GM15510 (cell line): ENCODE data around the gene ZNF275.

Source experiments
- POLR2A ChIP-seq: IDR thresholded peaks from 3 replicates; pipeline ENCODE4 v1.6.1; 2011; ENCODE audit warnings: borderline replicate concordance; ENCODE audit not compliant: insufficient read length; ENCODE audit errors: extremely low read depth

The ZNF275 gene

GRCh38 chrX:153312842-153313241 lies 21.1 kb upstream of the ZNF275 start:
- no peak for TF ChIP-seq POLR2A

GRCh38 chrX:153317306-153317705 lies 16.6 kb upstream of the ZNF275 start:
- TF ChIP-seq POLR2A: no peak

GRCh38 chrX:153317996-153318722 lies 15.8 kb upstream of the ZNF275 start:
- TF ChIP-seq POLR2A: no peak

DNA sequence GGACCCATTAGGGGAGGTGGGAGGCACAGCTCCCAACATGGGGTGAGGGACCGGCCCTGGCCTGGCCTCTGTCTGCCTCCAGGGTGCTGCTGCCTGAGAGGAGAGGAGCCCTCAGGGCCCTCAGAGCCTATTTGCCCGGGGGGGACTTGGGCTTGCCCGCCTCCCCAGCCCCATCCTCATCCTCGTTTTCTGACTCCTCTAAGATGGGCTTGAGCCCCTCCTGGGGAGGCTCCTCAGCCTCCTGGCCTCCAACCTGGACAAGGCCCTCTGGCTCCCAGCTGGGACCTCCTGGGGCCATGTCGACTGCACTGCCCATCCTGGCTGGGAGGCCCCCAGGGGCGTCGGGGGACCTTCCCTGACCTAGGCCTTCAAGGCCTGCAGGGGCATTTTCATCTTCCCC lies 15.1 kb upstream of the ZNF275 start:
- TF ChIP-seq POLR2A: no peak

GRCh38 chrX:153319295-153320046 lies 14.5 kb upstream of the ZNF275 start:
- TF ChIP-seq POLR2A: no peak

DNA sequence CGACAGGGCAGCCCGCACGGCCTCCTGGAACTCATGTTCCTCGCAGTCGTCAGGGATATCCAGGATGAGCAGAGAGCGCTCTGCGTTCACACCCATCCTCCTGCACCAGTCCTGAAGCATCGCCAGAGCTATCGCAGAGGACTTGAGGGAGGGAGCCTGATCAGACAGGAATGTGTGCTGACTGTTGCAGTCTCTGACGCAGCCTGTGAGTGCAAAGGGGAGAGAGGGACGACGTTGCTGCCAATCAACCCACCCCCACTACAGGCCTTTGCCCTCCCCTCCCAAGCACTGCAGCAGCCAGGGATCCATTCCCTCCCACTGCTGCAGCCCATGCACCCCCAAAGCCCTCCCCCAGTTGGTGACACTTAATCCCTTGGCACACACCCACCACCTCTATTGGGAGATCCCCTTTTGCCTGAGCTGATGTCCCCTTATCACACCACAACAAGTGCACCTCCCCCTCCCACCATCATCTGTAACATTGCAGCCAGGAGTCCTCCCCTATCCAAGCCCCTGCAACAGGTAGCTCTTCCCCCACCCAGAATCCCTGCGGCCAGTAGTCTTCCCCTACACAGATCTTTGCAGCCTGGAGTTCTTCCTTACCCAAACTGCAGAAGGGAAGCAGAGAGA lies 13.3 kb upstream of the ZNF275 start:
- no peak for TF ChIP-seq POLR2A

GRCh38 chrX:153321381-153322124 lies 12.4 kb upstream of the ZNF275 start, which contains the start of gene PNMA6F:
PNMA6F (minus strand) TSS chrX:153321767; CDS start chrX:153320674, 1,093 bp downstream.
- no peak for TF ChIP-seq POLR2A

GRCh38 chrX:153327561-153327960 lies 6.4 kb upstream of the ZNF275 start:
- TF ChIP-seq POLR2A: no peak

GRCh38 chrX:153333266-153333665 lies 687 bp upstream of the ZNF275 start:
- TF ChIP-seq POLR2A: no peak

DNA sequence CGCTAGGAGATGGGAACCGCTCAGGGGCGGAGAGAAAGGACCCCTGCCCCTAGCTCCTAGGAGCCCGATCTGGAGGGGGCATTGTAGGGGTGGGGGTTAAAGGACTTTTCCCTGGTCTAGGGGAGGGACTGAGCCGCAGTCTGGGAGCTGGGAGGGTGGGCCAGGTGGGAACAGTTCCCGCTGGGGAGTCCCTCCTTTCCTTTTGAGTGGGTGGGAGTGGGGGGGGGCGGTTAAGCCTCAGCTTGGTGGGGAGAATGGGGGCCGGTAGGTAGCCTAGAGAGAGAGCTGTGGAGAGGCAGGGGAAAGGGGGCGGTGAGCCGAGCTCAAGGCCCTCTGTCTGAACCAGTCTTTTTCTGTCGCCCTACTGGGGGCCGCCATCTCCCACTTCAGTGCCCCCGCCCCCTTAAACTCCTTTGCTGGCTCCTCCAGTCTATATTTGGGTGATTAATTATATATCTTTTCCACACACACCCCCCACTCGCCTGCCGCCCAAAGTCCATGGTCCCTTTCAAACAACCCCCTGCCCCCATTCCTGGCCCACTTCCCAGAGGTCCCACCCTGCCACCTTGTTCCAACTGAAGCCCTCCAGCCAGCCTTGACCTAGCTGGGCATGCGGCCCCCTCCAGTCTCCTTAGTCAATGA lies 822 bp downstream of the ZNF275 start:
- no peak for TF ChIP-seq POLR2A

GRCh38 chrX:153336121-153336894 lies 2.4 kb downstream of the ZNF275 start:
- TF ChIP-seq POLR2A: no peak

DNA sequence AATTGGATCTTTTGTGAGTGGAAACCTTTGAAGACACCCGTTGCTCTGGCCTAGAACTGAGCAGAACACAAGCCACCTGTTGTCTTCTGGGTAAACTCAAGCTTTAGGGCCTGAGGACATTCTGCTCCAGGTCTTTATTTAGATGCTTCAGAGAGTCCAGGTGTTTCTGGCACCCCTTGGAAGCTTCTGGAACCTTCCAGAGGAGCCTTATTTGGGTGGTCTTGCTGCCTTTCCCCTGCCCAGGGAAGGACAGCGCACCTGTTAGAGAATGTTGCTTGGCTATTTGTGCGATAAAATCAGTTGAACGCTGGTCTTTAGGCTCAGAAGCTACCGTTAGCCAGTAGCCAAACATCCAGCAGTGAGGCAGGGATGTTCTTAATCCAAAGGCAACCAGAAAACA lies 3.0 kb downstream of the ZNF275 start:
- no peak for TF ChIP-seq POLR2A

DNA sequence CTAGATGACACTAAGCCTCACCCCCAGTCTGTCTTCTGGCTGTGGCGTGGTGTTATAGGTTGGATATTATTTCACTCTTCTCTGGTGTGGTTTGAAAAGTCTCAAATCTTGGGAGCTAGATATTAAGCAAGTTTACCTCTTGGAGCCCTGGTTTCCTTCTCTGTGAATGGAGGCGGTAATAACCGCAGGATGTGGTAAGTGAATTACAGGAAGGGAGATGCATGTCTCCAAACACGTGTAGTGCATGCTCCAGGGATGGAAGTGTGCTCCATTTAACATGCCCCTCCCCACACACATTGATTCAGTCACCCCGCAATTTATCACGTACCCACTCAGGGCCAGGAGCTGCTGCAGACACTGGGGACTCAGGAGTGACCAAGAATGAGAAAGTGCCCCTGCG lies 4.9 kb downstream of the ZNF275 start:
- no peak for TF ChIP-seq POLR2A

DNA sequence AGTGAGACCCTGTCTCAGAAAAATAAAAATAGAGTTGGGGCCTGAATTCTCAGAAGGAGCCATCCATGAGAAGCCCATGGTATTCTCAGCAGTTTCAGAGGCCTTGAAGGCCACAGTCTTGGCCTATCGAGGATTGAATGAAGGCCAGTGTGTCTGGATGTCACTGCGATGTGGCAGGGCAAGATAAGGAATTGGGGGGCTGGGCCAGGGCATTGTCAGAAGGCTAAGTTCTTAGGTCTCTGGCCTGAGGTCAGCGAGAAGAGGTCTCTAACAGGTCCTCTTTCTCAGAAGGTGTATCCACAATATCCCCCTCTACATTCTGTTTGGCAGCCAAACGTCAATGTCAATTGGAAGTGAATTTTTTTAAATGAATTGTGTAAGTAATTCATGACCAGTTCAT lies 5.7 kb downstream of the ZNF275 start:
- TF ChIP-seq POLR2A: no peak

- no peak for TF ChIP-seq POLR2A
These were observed 6.2 kb downstream of the ZNF275 start for GRCh38 chrX:153340111-153340510.
